B cell (primary cell): ENCODE data around the gene CPM. TPM values are rescaled to one million over a fixed set of nuclear protein-coding genes. Genes with fewer than 3 reads are reported as not detected.

Source experiments
- ATAC-seq: fragments of 200-7000 bp; cut with Tn5 transposase; one replicate; pipeline ENCODE4 v1.10.0; 2021; ENCODE audit warnings: low read depth, mild to moderate bottlenecking, moderate number of reproducible peaks, moderate library complexity
- CTCF ChIA-PET: fragments of 350-600 bp; sonication (Branson Sonifier 250); formaldehyde crosslinking; loops from one replicate; lab custom pipeline; 2021; ENCODE audit warnings: antibody characterized with exemption, inconsistent platforms; lab: Charles Lee
- POLR2A ChIA-PET: fragments of 350-600 bp; sonication (Branson Sonifier 250); formaldehyde crosslinking; loops from one replicate; lab custom pipeline; 2021; ENCODE audit warnings: antibody characterized with exemption; lab: Charles Lee
- DNase-seq: peaks from one replicate; pipeline ENCODE4 v3.0.0; 2013
- H2AFZ ChIP-seq: 2 replicates; pipeline ENCODE4 v1.6.1; 2012; ENCODE audit warnings: mild to moderate bottlenecking, low read depth, low read length; ENCODE audit not compliant: insufficient read depth, poor library complexity, severe bottlenecking
- H3K27ac ChIP-seq, 2 donors: 1 replicate in 1 of 2; 2 replicates in 1 of 2; pipeline ENCODE4 v1.5.1; 2012 to 2013; ENCODE audit warnings: low read length in 2 of 2, mild to moderate bottlenecking in 2 of 2, moderate library complexity in 1 of 2
- H3K27me3 ChIP-seq, 4 experiments: fragments of 200-600 bp in 1 of 4; sonication (generic) in 1 of 4; replicated peaks in 1 of 4; 1 replicate in 2 of 4; 2 replicates in 2 of 4; pipeline versions ENCODE4 v1.6.1 to v1.7.0; 2013 to 2016; ENCODE audit warnings: low read length in 3 of 4, mild to moderate bottlenecking in 2 of 4, mixed read lengths in 1 of 4, moderate library complexity in 1 of 4; ENCODE audit not compliant: insufficient read depth in 4 of 4, control insufficient read depth in 3 of 4; ENCODE audit errors: control extremely low read depth in 1 of 4
- H3K36me3 ChIP-seq, 2 experiments: replicated peaks in 1 of 2; 1 replicate in 1 of 2; 2 replicates in 1 of 2; pipeline versions ENCODE4 v1.6.1 to v1.7.1; 2013; ENCODE audit warnings: low read length in 1 of 2; ENCODE audit not compliant: insufficient read depth in 2 of 2, control insufficient read depth in 1 of 2; ENCODE audit errors: control extremely low read depth in 1 of 2, extremely low read depth in 1 of 2
- H3K4me1 ChIP-seq, 2 donors: fragments of 200-600 bp in 1 of 2; sonication (generic) in 1 of 2; 1 replicate in 1 of 2; 2 replicates in 1 of 2; pipeline versions ENCODE4 v1.5.1 to v1.6.1; 2013 to 2017; ENCODE audit warnings: low read length in 2 of 2; ENCODE audit not compliant: control insufficient read depth in 2 of 2, insufficient read depth in 2 of 2
- H3K4me2 ChIP-seq: replicated peaks from 2 replicates; pipeline ENCODE3; 2012; ENCODE audit warnings: mild to moderate bottlenecking, low read depth, low read length; ENCODE audit not compliant: poor library complexity, severe bottlenecking
- H3K4me3 ChIP-seq, 5 experiments: fragments of 200-600 bp in 1 of 5; sonication (generic) in 1 of 5; 1 replicate in 3 of 5; 2 replicates in 2 of 5; pipeline versions ENCODE4 v1.5.1 to v1.7.0; 2011 to 2016; ENCODE audit warnings: low read length in 4 of 5, mild to moderate bottlenecking in 4 of 5, low read depth in 2 of 5, control low read depth in 1 of 5, moderate library complexity in 1 of 5; ENCODE audit not compliant: insufficient read depth in 1 of 5; ENCODE audit errors: control extremely low read depth in 1 of 5, extremely low read depth in 1 of 5
- H3K79me2 ChIP-seq: fragments of 200-600 bp; sonication (generic); one replicate; pipeline ENCODE4 v1.6.0; 2016; ENCODE audit warnings: low read length; ENCODE audit not compliant: control insufficient read depth, insufficient read depth
- H3K9ac ChIP-seq: fragments of 200-600 bp; sonication (generic); 2 replicates; pipeline ENCODE4 v1.6.1; 2017; ENCODE audit warnings: mild to moderate bottlenecking, low read length, moderate library complexity
- H3K9me3 ChIP-seq, 3 donors: one replicate each; pipeline versions ENCODE4 v1.6.1 to v1.7.1; 2013; ENCODE audit warnings: low read length in 2 of 3; ENCODE audit not compliant: control insufficient read depth in 2 of 3, insufficient read depth in 1 of 3; ENCODE audit errors: control extremely low read depth in 1 of 3
- H4K20me1 ChIP-seq: 2 replicates; pipeline ENCODE4 v1.6.0; 2012; ENCODE audit warnings: mild to moderate bottlenecking, low read length; ENCODE audit not compliant: insufficient read depth, control insufficient read depth, poor library complexity, severe bottlenecking
- H3K27ac Mint-ChIP-seq: one replicate; pipeline ENCODE4 v1.8.0; 2021; ENCODE audit warnings: mixed read lengths
- H3K27me3 Mint-ChIP-seq: one replicate; pipeline ENCODE4 v1.8.0; 2021; ENCODE audit warnings: mixed read lengths
- H3K4me1 Mint-ChIP-seq: one replicate; pipeline ENCODE4 v1.8.0; 2021; ENCODE audit warnings: mixed read lengths
- H3K4me3 Mint-ChIP-seq: one replicate; pipeline ENCODE4 v1.8.0; 2021; ENCODE audit warnings: mixed read lengths
- H3K9me3 Mint-ChIP-seq: one replicate; pipeline ENCODE4 v1.8.0; 2022; ENCODE audit warnings: mixed read lengths; ENCODE audit not compliant: insufficient read depth
- EZH2 ChIP-seq: IDR thresholded peaks from 2 replicates; pipeline ENCODE4 v1.6.1; 2012; ENCODE audit warnings: borderline replicate concordance, low read depth, mild to moderate bottlenecking, moderate library complexity, low read length; ENCODE audit not compliant: insufficient read depth, poor library complexity, severe bottlenecking
- WGBS: methylation state at CpG from one replicate; pipeline ENCODE4 v1.1.5; 2013; ENCODE audit warnings: missing lambda C conversion rate; ENCODE audit not compliant: insufficient coverage; 5-methylcytosine and 5-hydroxymethylcytosine counted together
- intact Hi-C: fragments of 100-400 bp; cut with micrococcal nuclease; formaldehyde crosslinking; loops from one replicate; pipeline ENCODE4 v1.10.0; 2022
- polyA plus RNA-seq: library from polyadenylated mRNA; depleted of rRNA; stranded (reverse); fragments of >200 nt; gene quantifications from 2 replicates; pipeline ENCODE4 v1.2.3, GENCODE V29; 2012
- total RNA-seq, 2 donors: library from RNA; stranded (reverse); fragments of 120-200 nt in 1 of 2; gene quantifications; 1 replicate in 1 of 2; 2 replicates in 1 of 2; pipeline versions ENCODE4 v1.2.3 to v1.2.4, GENCODE V29; 2013 to 2022
- TF ChIP-seq, protein P1 (sequence below): fragments of 200-600 bp; IDR thresholded peaks from one replicate; pipeline ENCODE4 v1.8.0; 2022; ENCODE audit warnings: antibody characterized with exemption, mild to moderate bottlenecking

Gene CPM
- total and polyA plus RNA-seq, 2 donors (not counting 1 experiment from before 2014, with no cell fraction given): 1.2 to 5.0 TPM

- no peak overlapping the region for H2AFZ ChIP-seq
- TF ChIP-seq, protein P1, sequence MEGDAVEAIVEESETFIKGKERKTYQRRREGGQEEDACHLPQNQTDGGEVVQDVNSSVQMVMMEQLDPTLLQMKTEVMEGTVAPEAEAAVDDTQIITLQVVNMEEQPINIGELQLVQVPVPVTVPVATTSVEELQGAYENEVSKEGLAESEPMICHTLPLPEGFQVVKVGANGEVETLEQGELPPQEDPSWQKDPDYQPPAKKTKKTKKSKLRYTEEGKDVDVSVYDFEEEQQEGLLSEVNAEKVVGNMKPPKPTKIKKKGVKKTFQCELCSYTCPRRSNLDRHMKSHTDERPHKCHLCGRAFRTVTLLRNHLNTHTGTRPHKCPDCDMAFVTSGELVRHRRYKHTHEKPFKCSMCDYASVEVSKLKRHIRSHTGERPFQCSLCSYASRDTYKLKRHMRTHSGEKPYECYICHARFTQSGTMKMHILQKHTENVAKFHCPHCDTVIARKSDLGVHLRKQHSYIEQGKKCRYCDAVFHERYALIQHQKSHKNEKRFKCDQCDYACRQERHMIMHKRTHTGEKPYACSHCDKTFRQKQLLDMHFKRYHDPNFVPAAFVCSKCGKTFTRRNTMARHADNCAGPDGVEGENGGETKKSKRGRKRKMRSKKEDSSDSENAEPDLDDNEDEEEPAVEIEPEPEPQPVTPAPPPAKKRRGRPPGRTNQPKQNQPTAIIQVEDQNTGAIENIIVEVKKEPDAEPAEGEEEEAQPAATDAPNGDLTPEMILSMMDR: no peak
- no peak for TF ChIP-seq EZH2
- ATAC-seq (no peak), DNase-seq (no peak)
- H3K9ac ChIP-seq: no peak overlapping the region
- H3K27ac ChIP-seq: no peak overlapping the region
- intact Hi-C loops: no loop called here
- no peak overlapping the region for H3K4me3 ChIP-seq
- Mint-ChIP-seq H3K4me3 (no peak overlapping the region), H3K27me3 (no peaks in the 10 kb centered on the region), H3K9me3 (no peaks in the 10 kb centered on the region), H3K27ac (no peak overlapping the region), H3K4me1 (no peaks in the 10 kb centered on the region)
- no peaks in the 10 kb centered on the region for H3K9me3 ChIP-seq
- POLR2A ChIA-PET: no interaction called here
- H4K20me1 ChIP-seq: no peaks in the 10 kb centered on the region
- no peaks in the 10 kb centered on the region for H3K79me2 ChIP-seq
- H3K27me3 ChIP-seq: no peaks in the 10 kb centered on the region
- WGBS: 92% methylated on average over 3 of the region's 3 CpGs
- H3K4me2 ChIP-seq: no peak overlapping the region
- H3K4me1 ChIP-seq: no peaks in the 10 kb centered on the region
- H3K36me3 ChIP-seq: peaks cover 0 to 2% of the 10 kb centered on the region in 2 experiments
- CTCF ChIA-PET: no interaction called here
Observed at GRCh38 chr12:68855111-68855510, 77.9 kb downstream of the CPM start.

- Mint-ChIP-seq H3K4me3 (no peak overlapping the region), H3K9me3 (no peaks in the 10 kb centered on the region), H3K4me1 (no peaks in the 10 kb centered on the region), H3K27ac (no peak overlapping the region), H3K27me3 (no peaks in the 10 kb centered on the region)
- no peaks in the 10 kb centered on the region for H3K27me3 ChIP-seq
- no peak overlapping the region for H3K9ac ChIP-seq
- no peak overlapping the region for H2AFZ ChIP-seq
- CTCF ChIA-PET: no interaction called here
- ATAC-seq (no peak), DNase-seq (no peak)
- peaks cover 0 to 2% of the 10 kb centered on the region in 2 experiments for H3K36me3 ChIP-seq
- H3K79me2 ChIP-seq: no peaks in the 10 kb centered on the region
- intact Hi-C loops: no loop called here
- H3K4me1 ChIP-seq: no peaks in the 10 kb centered on the region
- POLR2A ChIA-PET: no interaction called here
- TF ChIP-seq, protein P1: no peak
- no peak for TF ChIP-seq EZH2
- no peak overlapping the region for H3K4me2 ChIP-seq
- WGBS: 100% methylated on average over 2 of the region's 3 CpGs
- no peak overlapping the region for H3K27ac ChIP-seq
- H4K20me1 ChIP-seq: no peaks in the 10 kb centered on the region
- no peak overlapping the region for H3K4me3 ChIP-seq
- H3K9me3 ChIP-seq: no peaks in the 10 kb centered on the region
Observed at GRCh38 chr12:68854554-68854953, 78.4 kb downstream of the CPM start.
